WTC11 (cell line): ENCODE data around the gene NFAT5. TPM values are rescaled to one million over a fixed set of nuclear protein-coding genes. Genes with fewer than 3 reads are reported as not detected.

Experiments used
- ATAC-seq: fragments of 200-7000 bp; cut with Tn5 transposase; 2 replicates; pipeline ENCODE4 v1.10.0; 2021; ENCODE audit warnings: mild to moderate bottlenecking, moderate library complexity
- CTCF ChIA-PET: fragments of 300-600 bp; sonication (Branson Sonifier 250); formaldehyde crosslinking; loops from one replicate; lab custom pipeline; 2021; ENCODE audit warnings: antibody characterized with exemption; lab: Charles Lee
- POLR2A ChIA-PET: fragments of 350-600 bp; sonication (Branson Sonifier 250); formaldehyde crosslinking; loops from one replicate; lab custom pipeline; 2021; ENCODE audit warnings: antibody characterized with exemption; lab: Charles Lee
- DNase-seq: peaks from one replicate; pipeline ENCODE4 v3.0.0; 2021; ENCODE audit warnings: low spot score
- H3K27ac Mint-ChIP-seq: 2 replicates; pipeline ENCODE4 v1.8.0; 2021; ENCODE audit warnings: mixed read lengths
- H3K27me3 Mint-ChIP-seq: 2 replicates; pipeline ENCODE4 v1.8.0; 2021; ENCODE audit warnings: low read depth, mild to moderate bottlenecking, moderate library complexity, mixed read lengths
- H3K36me3 Mint-ChIP-seq: 2 replicates; pipeline ENCODE4 v1.8.0; 2021; ENCODE audit warnings: mixed read lengths
- H3K4me1 Mint-ChIP-seq: 2 replicates; pipeline ENCODE4 v1.8.0; 2022; ENCODE audit warnings: mixed read lengths
- H3K4me3 Mint-ChIP-seq: 2 replicates; pipeline ENCODE4 v1.8.0; 2021; ENCODE audit warnings: mild to moderate bottlenecking, moderate library complexity, mixed read lengths
- H3K9me3 Mint-ChIP-seq: 2 replicates; pipeline ENCODE4 v1.8.0; 2021; ENCODE audit warnings: mixed read lengths
- ETV6 ChIP-seq: sonication (generic); formaldehyde crosslinking; IDR thresholded peaks from 2 replicates; pipeline ENCODE4 v1.8.1; 2022; ENCODE audit warnings: mild to moderate bottlenecking, missing genetic modification reagents
- JUN ChIP-seq: sonication (generic); formaldehyde crosslinking; IDR thresholded peaks from 2 replicates; pipeline ENCODE4 v1.8.0; 2023; ENCODE audit warnings: mild to moderate bottlenecking, missing genetic modification reagents
- NR3C1 ChIP-seq: sonication (generic); formaldehyde crosslinking; conservative IDR thresholded peaks from 2 replicates; pipeline ENCODE4 v1.8.1; 2023; ENCODE audit warnings: low read depth, mild to moderate bottlenecking, missing genetic modification reagents
- SMAD4 ChIP-seq: sonication (generic); formaldehyde crosslinking; IDR thresholded peaks from 2 replicates; pipeline ENCODE4 v1.8.0; 2022; ENCODE audit warnings: mild to moderate bottlenecking, missing genetic modification reagents
- ZNF317 ChIP-seq: sonication (generic); formaldehyde crosslinking; IDR thresholded peaks from 2 replicates; pipeline ENCODE4 v1.8.1; 2023; ENCODE audit warnings: low read depth, mild to moderate bottlenecking, moderate library complexity, missing genetic modification reagents, borderline replicate concordance
- ZNF423 ChIP-seq: fragments of 250-450 bp; sonication (Bioruptor Pico); IDR thresholded peaks from 2 replicates; pipeline ENCODE4 v2.1.2; 2022; ENCODE audit warnings: mild to moderate bottlenecking, moderate library complexity
- total RNA-seq: library from RNA; stranded (reverse); gene quantifications from 3 replicates; pipeline ENCODE4 v1.2.3, GENCODE V29; 2021
- TF ChIP-seq, protein P1 (sequence below): sonication (generic); formaldehyde crosslinking; IDR thresholded peaks from 2 replicates; pipeline ENCODE4 v1.8.0; 2022; ENCODE audit warnings: mild to moderate bottlenecking, missing genetic modification reagents
- TF ChIP-seq, protein P2 (sequence below): sonication (generic); formaldehyde crosslinking; IDR thresholded peaks from 2 replicates; pipeline ENCODE4 v1.8.1; 2022; ENCODE audit warnings: low read depth, mild to moderate bottlenecking, moderate library complexity, missing genetic modification reagents, borderline replicate concordance
- TF ChIP-seq, protein P3 (sequence below): fragments of 250-450 bp; sonication (Bioruptor Pico); IDR thresholded peaks from 2 replicates; pipeline ENCODE4 v1.9.0; 2021; ENCODE audit warnings: moderate library complexity, mild to moderate bottlenecking, inconsistent platforms, borderline replicate concordance
- TF ChIP-seq, protein P4 (sequence below): sonication (generic); formaldehyde crosslinking; IDR thresholded peaks from 2 replicates; pipeline ENCODE4 v1.8.0; 2022; ENCODE audit warnings: mild to moderate bottlenecking, missing genetic modification reagents
- TF ChIP-seq, protein P5 (sequence below): sonication (generic); formaldehyde crosslinking; IDR thresholded peaks from 2 replicates; pipeline ENCODE4 v1.8.1; 2023; ENCODE audit warnings: mild to moderate bottlenecking, moderate library complexity, missing genetic modification reagents
- TF ChIP-seq, protein P6 (sequence below): sonication (generic); formaldehyde crosslinking; IDR thresholded peaks from 2 replicates; pipeline ENCODE4 v1.8.1; 2023; ENCODE audit warnings: mild to moderate bottlenecking, missing genetic modification reagents, moderate library complexity
- TF ChIP-seq, protein P7 (sequence below): sonication (generic); formaldehyde crosslinking; IDR thresholded peaks from 2 replicates; pipeline ENCODE4 v1.8.1; 2022; ENCODE audit warnings: missing genetic modification reagents, borderline replicate concordance
- TF ChIP-seq, protein P8 (sequence below): sonication (generic); formaldehyde crosslinking; IDR thresholded peaks from 2 replicates; pipeline ENCODE4 v1.8.0; 2022; ENCODE audit warnings: mild to moderate bottlenecking, missing genetic modification reagents
- TF ChIP-seq, protein P9 (sequence below): fragments of 200-600 bp; IDR thresholded peaks from 2 replicates; pipeline ENCODE4 v1.8.0; 2022; ENCODE audit warnings: antibody characterized with exemption
- TF ChIP-seq, protein P10 (sequence below): sonication (generic); formaldehyde crosslinking; IDR thresholded peaks from 2 replicates; pipeline ENCODE4 v1.8.1; 2022; ENCODE audit warnings: low read depth, missing genetic modification reagents, borderline replicate concordance

Gene NFAT5
- total RNA-seq, 1 experiment from 2014 or later: 23.2 TPM

DNA sequence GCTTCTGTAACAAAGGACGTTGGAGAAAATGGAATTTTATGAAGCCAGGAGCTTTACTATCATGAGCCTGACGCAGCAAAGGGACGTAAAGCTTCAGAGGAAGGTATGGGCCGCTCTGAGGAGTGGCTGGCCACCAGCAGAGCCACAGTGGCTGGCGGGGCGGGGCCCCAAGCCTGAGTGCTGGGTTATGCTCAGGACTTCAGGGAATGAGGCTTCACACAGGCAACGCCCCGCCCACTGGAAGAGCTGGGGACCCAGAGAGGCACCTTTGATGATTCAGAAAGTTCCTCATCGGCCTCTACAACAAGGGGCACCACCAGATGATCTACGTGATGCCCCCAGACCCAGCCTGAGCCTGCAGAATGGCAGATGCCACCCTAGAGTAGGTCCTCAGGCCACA is 180.2 kb downstream of the NFAT5 start (continued):
- TF ChIP-seq, protein P1, sequence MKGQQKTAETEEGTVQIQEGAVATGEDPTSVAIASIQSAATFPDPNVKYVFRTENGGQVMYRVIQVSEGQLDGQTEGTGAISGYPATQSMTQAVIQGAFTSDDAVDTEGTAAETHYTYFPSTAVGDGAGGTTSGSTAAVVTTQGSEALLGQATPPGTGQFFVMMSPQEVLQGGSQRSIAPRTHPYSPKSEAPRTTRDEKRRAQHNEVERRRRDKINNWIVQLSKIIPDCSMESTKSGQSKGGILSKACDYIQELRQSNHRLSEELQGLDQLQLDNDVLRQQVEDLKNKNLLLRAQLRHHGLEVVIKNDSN (CRISPR knock-in tag): no peak
- TF ChIP-seq, protein P2, sequence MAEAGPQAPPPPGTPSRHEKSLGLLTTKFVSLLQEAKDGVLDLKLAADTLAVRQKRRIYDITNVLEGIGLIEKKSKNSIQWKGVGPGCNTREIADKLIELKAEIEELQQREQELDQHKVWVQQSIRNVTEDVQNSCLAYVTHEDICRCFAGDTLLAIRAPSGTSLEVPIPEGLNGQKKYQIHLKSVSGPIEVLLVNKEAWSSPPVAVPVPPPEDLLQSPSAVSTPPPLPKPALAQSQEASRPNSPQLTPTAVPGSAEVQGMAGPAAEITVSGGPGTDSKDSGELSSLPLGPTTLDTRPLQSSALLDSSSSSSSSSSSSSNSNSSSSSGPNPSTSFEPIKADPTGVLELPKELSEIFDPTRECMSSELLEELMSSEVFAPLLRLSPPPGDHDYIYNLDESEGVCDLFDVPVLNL (CRISPR knock-in tag): no peak
- TF ChIP-seq, protein P3, sequence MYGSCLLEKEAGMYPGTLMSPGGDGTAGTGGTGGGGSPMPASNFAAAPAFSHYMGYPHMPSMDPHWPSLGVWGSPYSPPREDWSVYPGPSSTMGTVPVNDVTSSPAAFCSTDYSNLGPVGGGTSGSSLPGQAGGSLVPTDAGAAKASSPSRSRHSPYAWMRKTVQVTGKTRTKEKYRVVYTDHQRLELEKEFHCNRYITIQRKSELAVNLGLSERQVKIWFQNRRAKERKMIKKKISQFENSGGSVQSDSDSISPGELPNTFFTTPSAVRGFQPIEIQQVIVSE (CRISPR knock-in tag): no peak
- TF ChIP-seq JUN (CRISPR knock-in tag): no peak
- TF ChIP-seq, protein P4, sequence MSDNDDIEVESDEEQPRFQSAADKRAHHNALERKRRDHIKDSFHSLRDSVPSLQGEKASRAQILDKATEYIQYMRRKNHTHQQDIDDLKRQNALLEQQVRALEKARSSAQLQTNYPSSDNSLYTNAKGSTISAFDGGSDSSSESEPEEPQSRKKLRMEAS (CRISPR knock-in tag): no peak
- no peak for TF ChIP-seq ZNF423 (CRISPR knock-in tag)
- TF ChIP-seq, protein P5, sequence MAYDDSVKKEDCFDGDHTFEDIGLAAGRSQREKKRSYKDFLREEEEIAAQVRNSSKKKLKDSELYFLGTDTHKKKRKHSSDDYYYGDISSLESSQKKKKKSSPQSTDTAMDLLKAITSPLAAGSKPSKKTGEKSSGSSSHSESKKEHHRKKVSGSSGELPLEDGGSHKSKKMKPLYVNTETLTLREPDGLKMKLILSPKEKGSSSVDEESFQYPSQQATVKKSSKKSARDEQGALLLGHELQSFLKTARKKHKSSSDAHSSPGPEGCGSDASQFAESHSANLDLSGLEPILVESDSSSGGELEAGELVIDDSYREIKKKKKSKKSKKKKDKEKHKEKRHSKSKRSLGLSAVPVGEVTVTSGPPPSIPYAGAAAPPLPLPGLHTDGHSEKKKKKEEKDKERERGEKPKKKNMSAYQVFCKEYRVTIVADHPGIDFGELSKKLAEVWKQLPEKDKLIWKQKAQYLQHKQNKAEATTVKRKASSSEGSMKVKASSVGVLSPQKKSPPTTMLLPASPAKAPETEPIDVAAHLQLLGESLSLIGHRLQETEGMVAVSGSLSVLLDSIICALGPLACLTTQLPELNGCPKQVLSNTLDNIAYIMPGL (CRISPR knock-in tag): no peak
- TF ChIP-seq, protein P6, sequence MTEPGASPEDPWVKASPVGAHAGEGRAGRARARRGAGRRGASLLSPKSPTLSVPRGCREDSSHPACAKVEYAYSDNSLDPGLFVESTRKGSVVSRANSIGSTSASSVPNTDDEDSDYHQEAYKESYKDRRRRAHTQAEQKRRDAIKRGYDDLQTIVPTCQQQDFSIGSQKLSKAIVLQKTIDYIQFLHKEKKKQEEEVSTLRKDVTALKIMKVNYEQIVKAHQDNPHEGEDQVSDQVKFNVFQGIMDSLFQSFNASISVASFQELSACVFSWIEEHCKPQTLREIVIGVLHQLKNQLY: no peak
- no peak for TF ChIP-seq NR3C1
- TF ChIP-seq, protein P7, sequence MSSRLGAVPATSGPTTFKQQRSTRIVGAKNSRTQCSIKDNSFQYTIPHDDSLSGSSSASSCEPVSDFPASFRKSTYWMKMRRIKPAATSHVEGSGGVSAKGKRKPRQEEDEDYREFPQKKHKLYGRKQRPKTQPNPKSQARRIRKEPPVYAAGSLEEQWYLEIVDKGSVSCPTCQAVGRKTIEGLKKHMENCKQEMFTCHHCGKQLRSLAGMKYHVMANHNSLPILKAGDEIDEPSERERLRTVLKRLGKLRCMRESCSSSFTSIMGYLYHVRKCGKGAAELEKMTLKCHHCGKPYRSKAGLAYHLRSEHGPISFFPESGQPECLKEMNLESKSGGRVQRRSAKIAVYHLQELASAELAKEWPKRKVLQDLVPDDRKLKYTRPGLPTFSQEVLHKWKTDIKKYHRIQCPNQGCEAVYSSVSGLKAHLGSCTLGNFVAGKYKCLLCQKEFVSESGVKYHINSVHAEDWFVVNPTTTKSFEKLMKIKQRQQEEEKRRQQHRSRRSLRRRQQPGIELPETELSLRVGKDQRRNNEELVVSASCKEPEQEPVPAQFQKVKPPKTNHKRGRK (CRISPR knock-in tag): no peak

DNA sequence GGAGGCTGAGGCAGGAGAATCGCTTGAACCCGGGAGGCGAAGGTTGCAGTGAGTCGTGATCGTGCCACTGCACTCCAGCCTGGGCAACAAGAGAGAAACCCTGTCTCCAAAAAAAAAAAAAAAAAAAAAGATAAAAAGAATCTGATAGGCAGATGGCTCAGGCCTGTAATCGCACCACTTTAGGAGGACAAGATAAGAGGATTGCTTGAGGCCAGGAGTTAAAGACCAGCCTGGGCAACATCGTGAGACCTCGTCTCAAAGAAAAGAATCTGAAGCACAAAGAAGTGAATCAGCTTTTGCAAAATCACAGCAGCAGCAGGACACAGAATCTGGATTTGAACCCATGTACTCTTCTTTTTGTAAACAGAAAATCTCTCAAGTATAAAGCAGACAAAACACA is 181.3 kb downstream of the NFAT5 start:
- peaks cover 83% of the 10 kb centered on the region for H3K36me3 Mint-ChIP-seq
- DNase-seq: no peak
- ATAC-seq: no peak
- H3K4me3 Mint-ChIP-seq: no peak overlapping the region
- ChIA-PET POLR2A (no interaction called here), CTCF (no interaction called here)
- no peaks in the 10 kb centered on the region for H3K9me3 Mint-ChIP-seq
- no peak for TF ChIP-seq ZNF317
- no peaks in the 10 kb centered on the region for H3K4me1 Mint-ChIP-seq
- H3K27me3 Mint-ChIP-seq: no peaks in the 10 kb centered on the region
- no peak overlapping the region for H3K27ac Mint-ChIP-seq

DNA sequence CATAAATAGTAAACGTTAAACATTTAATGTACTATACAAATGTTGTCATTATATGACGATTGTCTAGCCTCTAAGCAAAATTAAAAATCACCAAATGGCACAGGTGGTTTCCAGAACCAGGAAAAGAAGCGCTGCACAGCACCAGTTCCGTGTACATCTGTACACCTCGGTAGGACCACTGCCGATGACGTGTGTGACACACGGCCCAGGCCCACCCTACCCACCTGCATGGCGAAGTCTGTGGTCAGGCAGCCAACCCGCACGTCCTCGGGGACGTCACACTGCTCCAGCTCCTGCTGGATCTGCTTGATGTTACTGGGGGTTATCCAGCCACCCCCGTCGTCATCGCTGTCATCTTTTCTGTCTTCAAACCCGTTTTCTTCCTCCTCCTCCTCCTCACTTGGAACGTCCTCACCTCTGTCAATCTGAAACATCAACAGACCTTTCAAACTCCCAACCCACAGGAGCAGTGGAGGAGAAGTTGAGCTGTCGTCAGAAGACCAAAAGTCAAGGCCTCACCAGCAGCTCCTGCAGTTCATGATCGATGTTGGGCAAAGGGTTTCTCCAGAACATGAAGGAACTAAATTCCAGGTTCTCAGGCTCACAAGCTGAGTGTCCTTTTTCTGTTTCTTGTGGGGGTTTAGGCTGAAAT is 183.1 kb downstream of the NFAT5 start:
- TF ChIP-seq, protein P8, sequence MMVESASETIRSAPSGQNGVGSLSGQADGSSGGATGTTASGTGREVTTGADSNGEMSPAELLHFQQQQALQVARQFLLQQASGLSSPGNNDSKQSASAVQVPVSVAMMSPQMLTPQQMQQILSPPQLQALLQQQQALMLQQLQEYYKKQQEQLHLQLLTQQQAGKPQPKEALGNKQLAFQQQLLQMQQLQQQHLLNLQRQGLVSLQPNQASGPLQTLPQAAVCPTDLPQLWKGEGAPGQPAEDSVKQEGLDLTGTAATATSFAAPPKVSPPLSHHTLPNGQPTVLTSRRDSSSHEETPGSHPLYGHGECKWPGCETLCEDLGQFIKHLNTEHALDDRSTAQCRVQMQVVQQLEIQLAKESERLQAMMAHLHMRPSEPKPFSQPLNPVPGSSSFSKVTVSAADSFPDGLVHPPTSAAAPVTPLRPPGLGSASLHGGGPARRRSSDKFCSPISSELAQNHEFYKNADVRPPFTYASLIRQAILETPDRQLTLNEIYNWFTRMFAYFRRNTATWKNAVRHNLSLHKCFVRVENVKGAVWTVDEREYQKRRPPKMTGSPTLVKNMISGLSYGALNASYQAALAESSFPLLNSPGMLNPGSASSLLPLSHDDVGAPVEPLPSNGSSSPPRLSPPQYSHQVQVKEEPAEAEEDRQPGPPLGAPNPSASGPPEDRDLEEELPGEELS: no peak
- TF ChIP-seq, protein P9, sequence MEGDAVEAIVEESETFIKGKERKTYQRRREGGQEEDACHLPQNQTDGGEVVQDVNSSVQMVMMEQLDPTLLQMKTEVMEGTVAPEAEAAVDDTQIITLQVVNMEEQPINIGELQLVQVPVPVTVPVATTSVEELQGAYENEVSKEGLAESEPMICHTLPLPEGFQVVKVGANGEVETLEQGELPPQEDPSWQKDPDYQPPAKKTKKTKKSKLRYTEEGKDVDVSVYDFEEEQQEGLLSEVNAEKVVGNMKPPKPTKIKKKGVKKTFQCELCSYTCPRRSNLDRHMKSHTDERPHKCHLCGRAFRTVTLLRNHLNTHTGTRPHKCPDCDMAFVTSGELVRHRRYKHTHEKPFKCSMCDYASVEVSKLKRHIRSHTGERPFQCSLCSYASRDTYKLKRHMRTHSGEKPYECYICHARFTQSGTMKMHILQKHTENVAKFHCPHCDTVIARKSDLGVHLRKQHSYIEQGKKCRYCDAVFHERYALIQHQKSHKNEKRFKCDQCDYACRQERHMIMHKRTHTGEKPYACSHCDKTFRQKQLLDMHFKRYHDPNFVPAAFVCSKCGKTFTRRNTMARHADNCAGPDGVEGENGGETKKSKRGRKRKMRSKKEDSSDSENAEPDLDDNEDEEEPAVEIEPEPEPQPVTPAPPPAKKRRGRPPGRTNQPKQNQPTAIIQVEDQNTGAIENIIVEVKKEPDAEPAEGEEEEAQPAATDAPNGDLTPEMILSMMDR: no peak
- no peak for TF ChIP-seq ETV6 (CRISPR knock-in tag)
- no peak for TF ChIP-seq SMAD4 (CRISPR knock-in tag)
- TF ChIP-seq, protein P10, sequence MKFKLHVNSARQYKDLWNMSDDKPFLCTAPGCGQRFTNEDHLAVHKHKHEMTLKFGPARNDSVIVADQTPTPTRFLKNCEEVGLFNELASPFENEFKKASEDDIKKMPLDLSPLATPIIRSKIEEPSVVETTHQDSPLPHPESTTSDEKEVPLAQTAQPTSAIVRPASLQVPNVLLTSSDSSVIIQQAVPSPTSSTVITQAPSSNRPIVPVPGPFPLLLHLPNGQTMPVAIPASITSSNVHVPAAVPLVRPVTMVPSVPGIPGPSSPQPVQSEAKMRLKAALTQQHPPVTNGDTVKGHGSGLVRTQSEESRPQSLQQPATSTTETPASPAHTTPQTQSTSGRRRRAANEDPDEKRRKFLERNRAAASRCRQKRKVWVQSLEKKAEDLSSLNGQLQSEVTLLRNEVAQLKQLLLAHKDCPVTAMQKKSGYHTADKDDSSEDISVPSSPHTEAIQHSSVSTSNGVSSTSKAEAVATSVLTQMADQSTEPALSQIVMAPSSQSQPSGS (CRISPR knock-in tag): no peak
- ATAC-seq (no peak), DNase-seq (no peak)
- POLR2A ChIA-PET: no interaction called here
- Mint-ChIP-seq H3K9me3 (no peaks in the 10 kb centered on the region), H3K27ac (no peak overlapping the region), H3K36me3 (peaks cover 76% of the 10 kb centered on the region), H3K27me3 (no peaks in the 10 kb centered on the region), H3K4me1 (peaks cover 5% of the 10 kb centered on the region), H3K4me3 (no peak overlapping the region)
- CTCF ChIA-PET: no interaction called here
